OCI-LY3 (cell line): ENCODE results near the gene MBP.

Source experiments
- H2AFZ ChIP-seq: fragments of 200-600, 300-600 bp; shearing (Covaris generic); 2 replicates; pipeline ENCODE4 v1.6.0; 2014; ENCODE audit warnings: antibody characterized with exemption, low read depth, low read length
- H3K27ac ChIP-seq: fragments of 200-600, 300-600 bp; sonication (generic); 2 replicates; pipeline ENCODE4 v1.5.1; 2014; ENCODE audit warnings: mild to moderate bottlenecking, low read length, moderate library complexity, mixed read lengths
- H3K27me3 ChIP-seq: fragments of 200-600, 300-600 bp; sonication (generic); 2 replicates; pipeline ENCODE4 v1.6.1; 2014; ENCODE audit warnings: low read depth, low read length, mixed read lengths
- H3K36me3 ChIP-seq: fragments of 200-600, 300-600 bp; sonication (generic); replicated peaks from 2 replicates; pipeline ENCODE3; 2014; ENCODE audit warnings: low read depth, low read length, mixed read lengths
- H3K4me1 ChIP-seq: fragments of 300-600, 200-600 bp; sonication (generic); 2 replicates; pipeline ENCODE4 v1.6.1; 2014; ENCODE audit warnings: low read length, mixed read lengths
- H3K4me2 ChIP-seq: fragments of 200-600, 300-600 bp; sonication (generic); 2 replicates; pipeline ENCODE4 v1.6.1; 2014; ENCODE audit warnings: low read length, mixed read lengths
- H3K4me3 ChIP-seq: fragments of 300-600, 200-600 bp; sonication (generic); 2 replicates; pipeline ENCODE4 v1.5.1; 2014; ENCODE audit warnings: antibody characterized with exemption, mild to moderate bottlenecking, low read length, moderate library complexity
- H3K79me2 ChIP-seq: fragments of 300-600, 200-600 bp; shearing (Covaris generic); 2 replicates; pipeline ENCODE4 v1.6.1; 2014; ENCODE audit warnings: mild to moderate bottlenecking, low read length, mixed read lengths
- H3K9ac ChIP-seq: fragments of 300-600, 200-600 bp; shearing (Covaris generic); 2 replicates; pipeline ENCODE4 v1.6.0; 2014; ENCODE audit warnings: mild to moderate bottlenecking, low read length, moderate library complexity
- H3K9me3 ChIP-seq: fragments of 200-600, 300-600 bp; shearing (Covaris generic); 2 replicates; pipeline ENCODE4 v1.6.1; 2014; ENCODE audit warnings: low read length, mixed read lengths; ENCODE audit not compliant: insufficient read depth
- H4K20me1 ChIP-seq: fragments of 200-600, 300-600 bp; sonication (generic); 2 replicates; pipeline ENCODE4 v1.6.1; 2016; ENCODE audit warnings: low read length, mixed read lengths; ENCODE audit not compliant: insufficient read depth
- EZH2phosphoT487 ChIP-seq: fragments of 200-600 bp; shearing (Covaris generic); IDR thresholded peaks from 2 replicates; pipeline ENCODE4 v1.6.1; 2018; ENCODE audit warnings: antibody characterized with exemption, mixed run types, low read depth
- TF ChIP-seq, protein P1 (sequence below): fragments of 200-600, 300-600 bp; sonication (generic); IDR thresholded peaks from 2 replicates; pipeline ENCODE4 v1.5.1; 2014; ENCODE audit warnings: antibody characterized with exemption, low read length, low read depth

Gene MBP

DNA sequence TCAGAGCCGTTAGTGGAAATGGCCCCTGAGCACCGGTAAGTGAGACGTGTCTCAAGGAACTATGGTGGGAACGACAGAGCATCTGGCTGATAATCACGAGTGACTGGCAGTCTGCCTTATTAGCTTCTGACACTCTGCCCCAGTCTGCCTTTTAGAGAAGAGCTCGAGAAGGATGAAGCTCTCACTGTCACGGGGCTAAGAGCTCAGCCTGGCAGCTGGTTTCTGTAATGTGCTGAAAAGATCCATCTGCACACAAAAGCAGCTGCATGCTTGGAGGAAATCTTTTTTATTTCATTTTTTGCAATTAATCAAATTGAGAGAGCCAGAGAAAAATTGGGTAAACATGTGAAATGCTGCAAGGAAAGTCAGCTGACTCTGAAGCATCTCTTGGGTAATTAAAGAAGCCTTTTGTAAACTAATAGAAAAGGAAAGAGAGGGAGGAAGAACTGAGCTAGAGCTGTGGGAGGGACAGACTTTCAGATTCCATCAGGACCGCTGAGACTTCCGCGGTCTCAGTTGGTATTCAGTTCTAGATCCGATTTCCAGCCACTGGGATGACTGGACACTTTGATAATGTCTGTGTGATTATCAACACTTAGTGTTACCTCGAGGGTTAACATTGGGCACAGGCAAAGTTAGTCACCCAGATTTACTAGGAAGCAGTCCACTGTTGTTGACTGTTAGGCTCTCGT lies 24.4 kb downstream of the MBP start:
- Histone ChIP-seq H3K9ac (peak overlapping the region; percentile 7; the same call in 1 of the 2 replicates), H3K79me2 (peaks cover 27% of the 10 kb centered on the region), H3K27ac (peak overlapping the region; percentile 55), H3K27me3 (no peaks in the 10 kb centered on the region), H2AFZ (no peak overlapping the region), H3K9me3 (no peaks in the 10 kb centered on the region), H4K20me1 (peaks cover 8% of the 10 kb centered on the region), H3K36me3 (peaks cover 33% of the 10 kb centered on the region), H3K4me3 (peak overlapping the region; percentile 44), H3K4me2 (peak overlapping the region; percentile 69), H3K4me1 (peaks cover 57% of the 10 kb centered on the region)
- TF ChIP-seq, protein P1, sequence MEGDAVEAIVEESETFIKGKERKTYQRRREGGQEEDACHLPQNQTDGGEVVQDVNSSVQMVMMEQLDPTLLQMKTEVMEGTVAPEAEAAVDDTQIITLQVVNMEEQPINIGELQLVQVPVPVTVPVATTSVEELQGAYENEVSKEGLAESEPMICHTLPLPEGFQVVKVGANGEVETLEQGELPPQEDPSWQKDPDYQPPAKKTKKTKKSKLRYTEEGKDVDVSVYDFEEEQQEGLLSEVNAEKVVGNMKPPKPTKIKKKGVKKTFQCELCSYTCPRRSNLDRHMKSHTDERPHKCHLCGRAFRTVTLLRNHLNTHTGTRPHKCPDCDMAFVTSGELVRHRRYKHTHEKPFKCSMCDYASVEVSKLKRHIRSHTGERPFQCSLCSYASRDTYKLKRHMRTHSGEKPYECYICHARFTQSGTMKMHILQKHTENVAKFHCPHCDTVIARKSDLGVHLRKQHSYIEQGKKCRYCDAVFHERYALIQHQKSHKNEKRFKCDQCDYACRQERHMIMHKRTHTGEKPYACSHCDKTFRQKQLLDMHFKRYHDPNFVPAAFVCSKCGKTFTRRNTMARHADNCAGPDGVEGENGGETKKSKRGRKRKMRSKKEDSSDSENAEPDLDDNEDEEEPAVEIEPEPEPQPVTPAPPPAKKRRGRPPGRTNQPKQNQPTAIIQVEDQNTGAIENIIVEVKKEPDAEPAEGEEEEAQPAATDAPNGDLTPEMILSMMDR: no peak
- no peak for TF ChIP-seq EZH2phosphoT487

- Histone ChIP-seq H3K36me3 (peaks cover 36% of the 10 kb centered on the region), H3K9me3 (no peaks in the 10 kb centered on the region), H3K79me2 (peaks cover 24% of the 10 kb centered on the region), H2AFZ (no peak overlapping the region), H4K20me1 (peaks cover 8% of the 10 kb centered on the region), H3K27ac (peak overlapping the region; percentile 55), H3K4me1 (peaks cover 65% of the 10 kb centered on the region), H3K27me3 (no peaks in the 10 kb centered on the region), H3K9ac (0 out of 2 replicates have a peak overlapping the region, but pooled peaks have one; percentile 7), H3K4me2 (peak overlapping the region; percentile 69), H3K4me3 (peak overlapping the region; percentile 44)
- TF ChIP-seq EZH2phosphoT487: no peak
- TF ChIP-seq, protein P1: no peak
Observed at GRCh38 chr18:77107292-77107691, 25.3 kb downstream of the MBP start.

DNA sequence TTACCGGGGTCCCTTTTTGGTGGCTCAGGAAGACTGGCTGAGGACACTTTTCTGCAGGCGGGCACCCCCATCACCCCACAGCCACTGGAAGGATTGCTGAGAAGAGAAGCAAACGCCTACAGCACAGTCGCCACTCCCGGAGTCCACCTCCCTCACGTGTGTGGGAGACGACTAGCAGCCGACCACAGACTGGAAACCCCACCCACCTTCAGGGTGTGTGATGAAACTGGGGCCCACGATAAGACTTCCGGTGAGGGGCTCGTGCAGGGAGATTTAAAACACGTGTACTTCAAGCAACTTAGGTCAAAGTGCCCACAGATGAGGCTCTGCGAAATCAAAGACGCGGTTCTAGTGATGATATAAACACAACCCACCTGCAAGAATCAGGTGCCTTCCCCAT lies 26.3 kb downstream of the MBP start:
- TF ChIP-seq, protein P1: no peak
- TF ChIP-seq EZH2phosphoT487: no peak
- H3K27me3 ChIP-seq: no peaks in the 10 kb centered on the region
- no peak overlapping the region for H2AFZ ChIP-seq
- peaks cover 75% of the 10 kb centered on the region for H3K4me1 ChIP-seq
- H3K4me3 ChIP-seq: no peak overlapping the region
- H3K79me2 ChIP-seq: peaks cover 24% of the 10 kb centered on the region
- no peak overlapping the region for H3K9ac ChIP-seq
- no peaks in the 10 kb centered on the region for H3K9me3 ChIP-seq
- peaks cover 36% of the 10 kb centered on the region for H3K36me3 ChIP-seq
- H3K4me2 ChIP-seq: no peak overlapping the region
- no peak overlapping the region for H3K27ac ChIP-seq
- H4K20me1 ChIP-seq: peaks cover 8% of the 10 kb centered on the region

GRCh38 chr18:77105680-77106079 lies 26.9 kb downstream of the MBP start:
- H3K9me3 ChIP-seq: no peaks in the 10 kb centered on the region
- H3K4me1 ChIP-seq: peaks cover 81% of the 10 kb centered on the region
- H3K4me3 ChIP-seq: no peak overlapping the region
- no peak overlapping the region for H3K27ac ChIP-seq
- peaks cover 28% of the 10 kb centered on the region for H3K79me2 ChIP-seq
- TF ChIP-seq, protein P1: no peak
- TF ChIP-seq EZH2phosphoT487: no peak
- no peak overlapping the region for H3K9ac ChIP-seq
- peaks cover 8% of the 10 kb centered on the region; the same call in 1 of the 2 replicates for H4K20me1 ChIP-seq
- H3K27me3 ChIP-seq: no peaks in the 10 kb centered on the region
- H3K4me2 ChIP-seq: no peak overlapping the region
- no peak overlapping the region for H2AFZ ChIP-seq
- H3K36me3 ChIP-seq: peaks cover 40% of the 10 kb centered on the region
